22Rv1 (cell line): ENCODE data around the gene SLC8A1.

Experiments
- H3K27ac ChIP-seq: fragments of 450-650 bp; 2 replicates; pipeline ENCODE4 v1.5.1; 2017
- ZFX ChIP-seq: fragments of 450-650 bp; IDR thresholded peaks from 2 replicates; pipeline ENCODE4 v1.6.1; 2017; ENCODE audit warnings: antibody characterized with exemption, borderline replicate concordance
- TF ChIP-seq, protein P1 (sequence below): fragments of 450-650 bp; IDR thresholded peaks from 2 replicates; pipeline ENCODE4 v1.5.1; 2017; ENCODE audit warnings: mild to moderate bottlenecking

Gene SLC8A1

DNA sequence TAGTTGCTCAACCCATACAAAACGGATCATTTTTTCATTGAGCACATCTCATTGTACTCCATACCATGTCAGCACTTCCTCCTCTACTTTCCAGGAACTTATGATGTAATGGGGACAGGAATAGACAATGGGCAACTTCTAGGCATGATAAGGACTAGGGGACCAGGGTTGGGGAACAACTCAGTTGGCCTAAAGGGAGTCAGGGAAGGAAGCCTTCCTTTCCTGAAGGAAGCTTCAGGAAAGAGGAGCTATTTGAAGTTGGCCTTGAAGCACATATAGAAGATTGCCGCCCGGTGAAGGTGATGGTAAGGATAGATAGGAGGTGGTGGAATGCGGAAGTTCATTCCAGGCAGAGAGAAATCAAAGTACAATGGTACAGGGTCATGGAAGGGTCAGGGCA, 283.9 kb downstream of the SLC8A1 start:
- no peak for TF ChIP-seq ZFX
- TF ChIP-seq, protein P1, sequence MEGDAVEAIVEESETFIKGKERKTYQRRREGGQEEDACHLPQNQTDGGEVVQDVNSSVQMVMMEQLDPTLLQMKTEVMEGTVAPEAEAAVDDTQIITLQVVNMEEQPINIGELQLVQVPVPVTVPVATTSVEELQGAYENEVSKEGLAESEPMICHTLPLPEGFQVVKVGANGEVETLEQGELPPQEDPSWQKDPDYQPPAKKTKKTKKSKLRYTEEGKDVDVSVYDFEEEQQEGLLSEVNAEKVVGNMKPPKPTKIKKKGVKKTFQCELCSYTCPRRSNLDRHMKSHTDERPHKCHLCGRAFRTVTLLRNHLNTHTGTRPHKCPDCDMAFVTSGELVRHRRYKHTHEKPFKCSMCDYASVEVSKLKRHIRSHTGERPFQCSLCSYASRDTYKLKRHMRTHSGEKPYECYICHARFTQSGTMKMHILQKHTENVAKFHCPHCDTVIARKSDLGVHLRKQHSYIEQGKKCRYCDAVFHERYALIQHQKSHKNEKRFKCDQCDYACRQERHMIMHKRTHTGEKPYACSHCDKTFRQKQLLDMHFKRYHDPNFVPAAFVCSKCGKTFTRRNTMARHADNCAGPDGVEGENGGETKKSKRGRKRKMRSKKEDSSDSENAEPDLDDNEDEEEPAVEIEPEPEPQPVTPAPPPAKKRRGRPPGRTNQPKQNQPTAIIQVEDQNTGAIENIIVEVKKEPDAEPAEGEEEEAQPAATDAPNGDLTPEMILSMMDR = no peak
- no peak overlapping the region for H3K27ac ChIP-seq

DNA sequence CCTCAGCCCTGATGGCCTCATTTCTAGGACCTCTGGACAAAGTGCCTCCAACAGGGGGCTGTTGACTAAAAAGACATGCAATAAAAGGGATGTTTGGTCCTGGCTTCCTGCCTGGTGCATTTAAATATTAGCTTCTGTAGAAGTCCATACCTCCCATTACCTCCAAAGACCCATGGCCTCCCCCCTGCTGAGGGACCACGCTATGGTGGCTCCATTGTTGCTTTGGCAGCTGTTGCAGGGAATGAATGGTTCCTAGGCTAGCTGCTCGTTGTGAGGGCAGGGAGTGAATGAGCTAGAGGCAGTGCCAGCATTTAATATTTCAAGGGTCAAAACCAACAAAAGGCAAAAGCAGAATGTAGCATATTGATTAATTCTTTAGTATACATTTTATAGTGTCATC, 285.9 kb downstream of the SLC8A1 start:
- TF ChIP-seq, protein P1 = no peak
- TF ChIP-seq ZFX = no peak
- no peak overlapping the region for H3K27ac ChIP-seq

DNA sequence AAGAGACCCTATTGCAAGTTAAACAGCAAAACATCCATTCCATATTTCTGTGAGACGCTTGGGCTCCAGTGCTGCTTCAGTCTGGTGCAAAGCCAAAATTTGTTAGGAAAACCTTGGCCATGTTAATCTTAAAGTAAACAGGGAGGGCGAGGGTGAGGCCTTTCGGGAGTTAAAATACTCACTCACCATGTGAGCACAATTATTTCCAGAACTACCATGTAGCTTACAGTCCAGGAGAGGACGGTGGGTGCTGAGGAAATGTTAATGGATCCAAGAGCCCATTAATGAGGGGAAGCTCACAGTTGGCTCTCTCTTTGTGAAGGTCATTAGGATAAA, 286.4 kb downstream of the SLC8A1 start:
- no peak overlapping the region for H3K27ac ChIP-seq
- TF ChIP-seq, protein P1 = no peak

DNA sequence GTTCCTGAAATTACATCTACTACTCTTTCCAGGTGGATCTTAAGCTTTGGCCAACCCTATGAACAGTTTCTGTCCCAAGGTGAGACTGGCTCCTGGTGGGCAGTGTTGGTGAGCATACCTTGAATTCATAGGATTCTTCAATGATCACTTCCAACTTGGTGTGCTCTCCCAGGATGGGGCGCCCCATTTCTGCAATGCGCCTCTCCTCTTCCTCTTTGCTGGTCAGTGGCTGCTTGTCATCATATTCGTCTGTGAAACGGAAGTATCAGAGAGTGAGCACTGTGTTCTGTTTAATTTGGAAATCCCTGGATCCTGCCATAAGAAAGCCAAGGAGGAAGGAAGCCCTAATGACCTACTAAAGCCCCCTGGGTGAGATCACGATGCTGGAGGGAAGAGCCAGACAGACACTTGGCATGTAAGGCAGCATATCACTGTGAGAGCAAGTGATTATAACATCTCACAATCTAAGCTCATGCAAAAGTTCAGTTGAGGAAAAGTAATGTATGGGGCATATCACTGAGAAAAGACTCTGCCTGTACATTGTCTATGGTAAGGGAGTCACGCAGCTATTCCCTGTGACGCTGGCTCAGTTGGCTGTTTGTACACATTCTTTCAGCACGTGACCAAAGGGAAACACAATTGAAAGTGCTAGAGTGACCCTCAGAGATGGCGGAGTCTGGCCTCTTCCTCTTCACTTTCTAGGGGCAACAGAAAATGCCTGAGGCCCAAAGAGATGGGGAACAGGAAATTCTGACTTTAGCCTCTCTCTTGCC, 287.0 kb downstream of the SLC8A1 start:
- H3K27ac ChIP-seq = no peak overlapping the region
- TF ChIP-seq, protein P1 = no peak
- TF ChIP-seq ZFX = no peak

DNA sequence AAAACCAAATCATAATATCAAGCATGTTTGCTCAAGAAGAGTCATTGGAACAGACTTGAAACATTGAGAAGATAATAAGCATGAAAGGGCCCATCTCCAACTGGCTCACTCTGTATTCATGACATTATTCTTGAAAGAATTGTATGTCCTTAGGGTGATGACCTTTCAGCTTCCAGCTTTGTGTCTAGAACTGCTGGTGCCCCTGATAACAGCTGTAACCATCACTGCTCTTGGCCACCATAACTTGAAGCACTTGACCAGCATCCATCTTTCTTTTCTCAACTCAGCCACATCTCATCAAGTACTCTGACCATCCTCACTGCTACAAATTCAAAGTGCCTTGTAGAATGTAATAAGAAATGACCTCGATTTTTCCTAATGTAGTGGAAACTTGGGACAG, 289.9 kb downstream of the SLC8A1 start:
- TF ChIP-seq, protein P1 = no peak
- TF ChIP-seq ZFX = no peak
- H3K27ac ChIP-seq = no peak overlapping the region

DNA sequence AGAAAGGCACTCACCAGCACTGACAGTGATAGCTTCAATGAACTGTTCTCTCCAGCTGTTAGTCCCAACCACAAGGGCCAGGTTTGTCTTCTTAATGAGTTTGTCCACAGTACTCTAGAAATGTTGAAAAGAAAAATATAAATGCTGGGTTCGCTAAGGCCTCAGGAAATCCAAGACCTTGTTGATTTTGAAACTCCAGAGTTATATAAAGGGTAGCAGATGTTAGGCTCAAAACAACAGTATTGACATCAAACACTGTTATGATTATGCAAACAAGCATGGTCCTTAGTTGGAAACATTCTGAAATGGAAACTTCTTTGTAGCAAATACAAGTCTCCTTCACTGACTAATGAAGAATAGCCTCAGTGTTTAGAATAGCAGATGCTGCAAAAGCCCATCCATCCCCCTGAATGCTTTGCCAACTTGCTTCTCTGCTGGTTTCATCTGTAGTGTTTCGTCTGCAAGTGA, 291.1 kb downstream of the SLC8A1 start:
- TF ChIP-seq, protein P1 = no peak
- no peak for TF ChIP-seq ZFX
- no peak overlapping the region for H3K27ac ChIP-seq

DNA sequence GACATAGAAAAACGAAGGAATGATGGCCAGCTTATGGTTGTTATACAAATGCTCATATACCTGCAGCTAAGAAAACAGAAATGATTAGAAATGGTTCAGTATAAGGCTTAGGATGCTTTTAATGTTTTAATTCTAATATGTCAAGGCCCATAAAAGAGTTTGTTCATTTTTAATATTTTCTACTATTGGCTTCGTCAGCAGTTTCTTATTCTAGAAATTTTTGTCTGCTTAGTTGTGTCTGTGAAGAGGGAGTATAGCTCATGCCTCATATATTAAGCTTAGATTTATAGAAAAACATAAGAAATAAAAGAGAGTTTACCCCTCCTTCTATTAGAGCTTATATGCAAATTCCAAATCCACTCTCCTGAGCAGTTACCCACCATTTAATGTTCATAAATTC, 292.6 kb downstream of the SLC8A1 start:
- TF ChIP-seq, protein P1 = no peak
- TF ChIP-seq ZFX = no peak
- H3K27ac ChIP-seq = no peak overlapping the region
